Upper lobe of right lung (tissue), 1 donor: ENCODE data around the gene DHRSX. TPM values are rescaled to one million over a fixed set of nuclear protein-coding genes. Genes with fewer than 3 reads are reported as not detected.

Experiments used
- ATAC-seq: fragments of 200-7000 bp; cut with Tn5 transposase; one replicate; pipeline ENCODE4 v1.9.1; 2020; ENCODE audit warnings: mild to moderate bottlenecking, moderate library complexity
- DNase-seq: peaks from one replicate; pipeline ENCODE4 v3.0.0-alpha.2; 2020
- H3K27ac ChIP-seq: fragments of 200-600 bp; one replicate; pipeline ENCODE4 v1.8.0; 2022
- H3K27me3 ChIP-seq: fragments of 200-600 bp; one replicate; pipeline ENCODE4 v1.8.0; 2022; ENCODE audit warnings: mild to moderate bottlenecking
- H3K36me3 ChIP-seq: fragments of 200-600 bp; one replicate; pipeline ENCODE4 v1.8.0; 2022
- H3K4me1 ChIP-seq: fragments of 200-600 bp; one replicate; pipeline ENCODE4 v1.8.0; 2022
- H3K4me3 ChIP-seq: fragments of 200-600 bp; one replicate; pipeline ENCODE4 v1.8.0; 2022; ENCODE audit warnings: mild to moderate bottlenecking
- H3K9me3 ChIP-seq: fragments of 200-600 bp; one replicate; pipeline ENCODE4 v1.8.0; 2022
- intact Hi-C: fragments of 100-400 bp; cut with DNase I; formaldehyde crosslinking; loops from one replicate; pipeline ENCODE4 v1.11.0; 2022
- total RNA-seq: library from RNA; stranded (reverse); fragmentation: NEBNext Ultra II Directional; extraction: Animal tissue kit (Norgen Biotek cat#: 25700); gene quantifications from one replicate; pipeline ENCODE4 v1.2.1, GENCODE V29; 2021
- TF ChIP-seq, protein P1 (sequence below): fragments of 200-600 bp; IDR thresholded peaks from one replicate; pipeline ENCODE4 v1.8.0; 2022; ENCODE audit warnings: antibody characterized with exemption
- donor health status: DM: no; HTN: yes; CAD: no; lungs with severe emphysema.

DHRSX gene
- total RNA-seq, 1 donor from 2014 or later: 34.8 TPM

DNA sequence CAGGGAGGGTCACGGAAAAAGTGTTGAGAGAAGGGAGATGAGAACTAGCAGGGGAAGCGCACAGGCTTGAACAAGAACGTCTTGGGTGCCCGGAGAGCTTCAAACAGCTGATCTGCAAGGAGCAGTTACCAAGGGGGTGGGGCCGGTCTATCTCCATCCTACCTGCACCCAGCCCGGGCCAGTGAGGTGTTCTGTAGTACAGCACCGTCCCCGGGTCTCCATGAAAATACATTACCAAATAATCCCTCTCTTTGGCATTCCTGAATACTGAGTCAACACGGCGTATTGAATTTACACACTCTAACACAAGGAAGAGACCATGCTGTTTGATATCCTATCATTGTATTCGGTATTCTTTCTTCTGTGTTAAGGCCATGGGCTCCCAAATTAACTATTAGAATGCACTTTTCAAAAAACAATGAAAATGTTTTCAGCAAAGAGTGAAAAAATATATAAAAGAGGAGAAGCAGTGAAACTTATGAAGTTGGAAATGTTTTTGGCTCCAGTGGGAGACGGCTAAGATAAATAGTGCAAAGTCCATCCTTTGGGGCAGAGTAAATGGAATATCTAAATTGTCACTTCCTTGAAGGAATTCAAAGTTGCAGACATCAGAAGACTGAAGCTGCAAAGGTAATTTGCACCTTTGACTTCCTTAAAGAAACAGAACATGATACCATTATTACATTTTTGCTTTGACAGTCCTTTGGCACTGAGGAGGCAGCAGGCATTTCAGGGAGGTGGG, 90.3 kb downstream of the DHRSX start:
- ATAC-seq (no peak), DNase-seq (peak; percentile 40)
- Histone ChIP-seq H3K27ac (no peak overlapping the region), H3K4me3 (no peak overlapping the region), H3K36me3 (peaks cover 9% of the 10 kb centered on the region), H3K27me3 (no peaks in the 10 kb centered on the region), H3K4me1 (no peaks in the 10 kb centered on the region), H3K9me3 (no peaks in the 10 kb centered on the region)
- intact Hi-C loops: no loop called here
- TF ChIP-seq, protein P1, sequence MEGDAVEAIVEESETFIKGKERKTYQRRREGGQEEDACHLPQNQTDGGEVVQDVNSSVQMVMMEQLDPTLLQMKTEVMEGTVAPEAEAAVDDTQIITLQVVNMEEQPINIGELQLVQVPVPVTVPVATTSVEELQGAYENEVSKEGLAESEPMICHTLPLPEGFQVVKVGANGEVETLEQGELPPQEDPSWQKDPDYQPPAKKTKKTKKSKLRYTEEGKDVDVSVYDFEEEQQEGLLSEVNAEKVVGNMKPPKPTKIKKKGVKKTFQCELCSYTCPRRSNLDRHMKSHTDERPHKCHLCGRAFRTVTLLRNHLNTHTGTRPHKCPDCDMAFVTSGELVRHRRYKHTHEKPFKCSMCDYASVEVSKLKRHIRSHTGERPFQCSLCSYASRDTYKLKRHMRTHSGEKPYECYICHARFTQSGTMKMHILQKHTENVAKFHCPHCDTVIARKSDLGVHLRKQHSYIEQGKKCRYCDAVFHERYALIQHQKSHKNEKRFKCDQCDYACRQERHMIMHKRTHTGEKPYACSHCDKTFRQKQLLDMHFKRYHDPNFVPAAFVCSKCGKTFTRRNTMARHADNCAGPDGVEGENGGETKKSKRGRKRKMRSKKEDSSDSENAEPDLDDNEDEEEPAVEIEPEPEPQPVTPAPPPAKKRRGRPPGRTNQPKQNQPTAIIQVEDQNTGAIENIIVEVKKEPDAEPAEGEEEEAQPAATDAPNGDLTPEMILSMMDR: no peak

- intact Hi-C loops: no loop called here
- no peak for ATAC-seq
- DNase-seq: no peak
- H3K4me3 ChIP-seq: no peak overlapping the region
- no peaks in the 10 kb centered on the region for H3K9me3 ChIP-seq
- TF ChIP-seq, protein P1: no peak
- H3K4me1 ChIP-seq: no peaks in the 10 kb centered on the region
- no peaks in the 10 kb centered on the region for H3K27me3 ChIP-seq
- H3K36me3 ChIP-seq: peaks cover 9% of the 10 kb centered on the region
- H3K27ac ChIP-seq: no peak overlapping the region
Measured at GRCh38 chrX:2409796-2410195, 91.0 kb downstream of the DHRSX start.

- ATAC-seq: no peak
Measured at GRCh38 chrX:2408856-2409255, 91.9 kb downstream of the DHRSX start.

DNA sequence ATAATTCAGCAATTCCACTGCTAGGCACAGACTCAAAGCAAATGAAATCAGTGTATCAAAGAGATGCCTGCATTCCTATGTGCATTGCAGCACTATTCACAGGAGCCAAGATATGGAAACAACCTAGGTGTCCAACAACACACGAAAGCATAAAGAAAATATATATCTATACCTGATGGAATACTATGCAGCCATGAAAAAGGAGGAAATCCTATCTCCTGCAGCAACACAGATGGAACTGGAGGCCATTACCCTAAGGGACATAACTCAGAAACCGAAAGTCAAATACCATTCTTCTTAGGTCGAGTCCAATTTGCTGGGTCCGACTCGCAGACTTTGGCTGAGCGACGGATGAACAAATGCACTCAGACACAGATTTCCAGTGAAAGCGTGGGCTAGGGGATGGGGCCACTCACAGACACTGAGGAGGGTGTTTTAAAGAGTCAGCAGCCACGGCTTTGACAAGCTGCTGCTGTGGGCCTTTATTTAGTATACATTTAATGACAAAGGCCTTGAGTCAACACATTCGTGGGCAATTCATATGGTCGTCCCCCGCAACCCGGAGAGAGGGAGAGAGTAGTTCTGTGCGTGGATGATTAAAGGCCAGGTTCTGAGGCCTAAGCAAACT, 93.8 kb downstream of the DHRSX start:
- ATAC-seq (no peak), DNase-seq (no peak)
- peaks cover 9% of the 10 kb centered on the region for H3K36me3 ChIP-seq
- H3K9me3 ChIP-seq: no peaks in the 10 kb centered on the region
- no peak overlapping the region for H3K4me3 ChIP-seq
- intact Hi-C loops: no loop called here
- TF ChIP-seq, protein P1: no peak
- no peaks in the 10 kb centered on the region for H3K4me1 ChIP-seq
- H3K27ac ChIP-seq: no peak overlapping the region
- no peaks in the 10 kb centered on the region for H3K27me3 ChIP-seq

More at GRCh38 chrX:2408856-2409255, 91.9 kb downstream of the DHRSX start:
- Histone ChIP-seq H3K4me1 (no peaks in the 10 kb centered on the region), H3K9me3 (no peaks in the 10 kb centered on the region), H3K27me3 (no peaks in the 10 kb centered on the region), H3K4me3 (no peak overlapping the region), H3K27ac (no peak overlapping the region), H3K36me3 (peaks cover 9% of the 10 kb centered on the region)
- DNase-seq: no peak
- intact Hi-C loops: no loop called here
- TF ChIP-seq, protein P1: no peak

GRCh38 chrX:2404776-2405175, 96.0 kb downstream of the DHRSX start:
- H3K4me3 ChIP-seq: no peak overlapping the region
- H3K27me3 ChIP-seq: no peaks in the 10 kb centered on the region
- ATAC-seq (no peak), DNase-seq (no peak)
- intact Hi-C loops: no loop called here
- TF ChIP-seq, protein P1: no peak
- H3K9me3 ChIP-seq: no peaks in the 10 kb centered on the region
- H3K4me1 ChIP-seq: no peaks in the 10 kb centered on the region
- no peak overlapping the region for H3K27ac ChIP-seq
- peaks cover 9% of the 10 kb centered on the region for H3K36me3 ChIP-seq
